BLaER1 treated with 17β-estradiol and CSF1 and Interleukin-3, amounts not matched to agents 10 nM and 100 nM (cell line): ENCODE data around the gene FOXI2.

Experiments used
- H3K27ac ChIP-seq, 11 experiments: shearing (Covaris generic); formaldehyde crosslinking; 2 replicates each; pipeline ENCODE4 v1.8.1; 2022
- H3K27me3 ChIP-seq, 11 experiments: shearing (Covaris generic); formaldehyde crosslinking; 2 replicates each; pipeline ENCODE4 v1.8.1; 2022
- H3K36me3 ChIP-seq, 11 experiments: shearing (Covaris generic); formaldehyde crosslinking; 2 replicates each; pipeline ENCODE4 v1.8.1; 2022
- H3K4me1 ChIP-seq, 10 experiments: shearing (Covaris generic); formaldehyde crosslinking; 2 replicates each; pipeline ENCODE4 v1.8.1; 2022
- H3K4me2 ChIP-seq, 11 experiments: shearing (Covaris generic); formaldehyde crosslinking; 2 replicates each; pipeline ENCODE4 v1.8.1; 2022
- H3K4me3 ChIP-seq, 10 experiments: shearing (Covaris generic); formaldehyde crosslinking; 2 replicates each; pipeline ENCODE4 v1.8.1; 2022
- H3K9ac ChIP-seq, 11 experiments: shearing (Covaris generic); formaldehyde crosslinking; 2 replicates each; pipeline ENCODE4 v1.8.1; 2022
- H3K9me3 ChIP-seq, 11 experiments: shearing (Covaris generic); formaldehyde crosslinking; replicated peaks in 1 of 11; 2 replicates each; pipeline ENCODE4 v1.8.1; 2022
- H4K20me1 ChIP-seq, 11 experiments: shearing (Covaris generic); formaldehyde crosslinking; 2 replicates each; pipeline ENCODE4 v1.8.1; 2022
- Cebpa-rat ChIP-seq, 11 experiments: shearing (Covaris generic); IDR thresholded peaks; 2 replicates each; pipeline ENCODE4 v1.8.1; 2022

The FOXI2 gene

DNA sequence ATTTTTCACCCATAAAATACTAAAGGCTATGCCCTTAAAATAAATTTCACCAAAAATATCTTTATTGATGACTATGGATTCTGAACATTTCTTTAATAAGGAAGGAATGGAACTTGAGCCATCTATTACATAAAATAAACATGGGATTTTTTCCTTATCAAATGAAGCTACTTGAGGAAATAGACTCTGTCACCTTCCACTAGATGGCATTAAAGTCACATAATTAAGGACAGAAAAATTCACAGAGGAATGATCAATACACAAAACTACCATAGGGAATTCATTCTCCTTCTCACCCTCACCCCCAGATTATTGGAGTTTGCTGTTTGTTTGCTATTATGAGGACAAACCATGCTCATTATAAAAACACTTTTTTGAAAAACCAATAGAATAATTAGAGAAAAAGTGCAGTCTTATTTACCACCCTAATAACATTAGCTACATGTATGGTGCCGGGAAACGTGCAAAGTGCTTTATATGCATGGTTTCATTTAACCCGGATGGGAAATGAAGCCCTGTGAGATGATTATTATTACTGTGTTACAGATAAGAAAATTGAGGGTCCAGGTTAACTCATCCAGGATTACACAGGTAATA lies 21.1 kb upstream of the FOXI2 start:
- H3K36me3 ChIP-seq, result no peaks in the 10 kb centered on the region
- H3K4me2 ChIP-seq, result no peak overlapping the region
- H3K27ac ChIP-seq, result no peak overlapping the region
- no peaks in the 10 kb centered on the region for H4K20me1 ChIP-seq
- no peaks in the 10 kb centered on the region for H3K27me3 ChIP-seq
- no peak for TF ChIP-seq Cebpa-rat (IDR thresholded peaks at IDR 0.05)
- H3K9ac ChIP-seq, result no peak overlapping the region
- peaks cover 0 to 3% (median 0%) of the 10 kb centered on the region in 11 experiments; a peak in 1 of 22 replicates for H3K9me3 ChIP-seq
- peaks cover 0 to 6% (median 0%) of the 10 kb centered on the region in 10 experiments; a peak in 6 of 20 replicates for H3K4me1 ChIP-seq
- no peak overlapping the region for H3K4me3 ChIP-seq

DNA sequence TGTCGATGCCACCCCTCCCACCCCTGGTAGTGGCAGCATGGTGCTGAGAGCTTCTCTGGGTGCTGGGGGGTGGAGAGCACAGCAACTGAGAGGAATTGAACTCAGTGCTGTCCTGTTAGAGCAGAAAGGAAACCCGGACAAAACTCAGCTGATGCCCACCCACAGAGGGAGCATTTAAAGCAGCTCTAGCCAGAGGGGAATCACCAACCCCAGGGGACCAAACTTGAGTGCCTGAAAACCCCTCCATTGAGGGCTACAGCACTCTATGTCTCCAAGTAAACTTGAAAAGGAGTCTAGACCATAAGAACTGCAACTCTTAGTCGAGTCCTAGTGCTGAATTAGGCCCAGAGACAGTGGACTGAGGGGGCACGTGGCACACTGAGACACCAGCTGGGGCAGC lies 16.8 kb upstream of the FOXI2 start:
- no peak overlapping the region for H3K9ac ChIP-seq
- H3K4me1 ChIP-seq, result peaks cover 0 to 6% (median 0%) of the 10 kb centered on the region in 10 experiments; a peak in 6 of 20 replicates
- H3K4me2 ChIP-seq, result peak overlapping the region in 2 of 11 experiments; percentile 5 to 26; a peak in 4 of 22 replicates
- no peaks in the 10 kb centered on the region for H3K27me3 ChIP-seq
- no peaks in the 10 kb centered on the region for H3K36me3 ChIP-seq
- no peak for TF ChIP-seq Cebpa-rat (IDR thresholded peaks at IDR 0.05)
- H4K20me1 ChIP-seq, result no peaks in the 10 kb centered on the region
- H3K9me3 ChIP-seq, result no peaks in the 10 kb centered on the region
- H3K4me3 ChIP-seq, result no peak overlapping the region
- no peak overlapping the region for H3K27ac ChIP-seq

GRCh38 chr10:127720903-127721302 lies 16.1 kb upstream of the FOXI2 start:
- H3K9me3 ChIP-seq, result no peaks in the 10 kb centered on the region
- H3K36me3 ChIP-seq, result no peaks in the 10 kb centered on the region
- no peak overlapping the region for H3K4me2 ChIP-seq
- TF ChIP-seq Cebpa-rat (IDR thresholded peaks at IDR 0.05), result no peak
- H4K20me1 ChIP-seq, result no peaks in the 10 kb centered on the region
- no peak overlapping the region for H3K9ac ChIP-seq
- no peak overlapping the region for H3K27ac ChIP-seq
- H3K4me3 ChIP-seq, result no peak overlapping the region
- no peaks in the 10 kb centered on the region for H3K27me3 ChIP-seq
- H3K4me1 ChIP-seq, result peaks cover 0 to 6% (median 0%) of the 10 kb centered on the region in 10 experiments; a peak in 6 of 20 replicates

DNA sequence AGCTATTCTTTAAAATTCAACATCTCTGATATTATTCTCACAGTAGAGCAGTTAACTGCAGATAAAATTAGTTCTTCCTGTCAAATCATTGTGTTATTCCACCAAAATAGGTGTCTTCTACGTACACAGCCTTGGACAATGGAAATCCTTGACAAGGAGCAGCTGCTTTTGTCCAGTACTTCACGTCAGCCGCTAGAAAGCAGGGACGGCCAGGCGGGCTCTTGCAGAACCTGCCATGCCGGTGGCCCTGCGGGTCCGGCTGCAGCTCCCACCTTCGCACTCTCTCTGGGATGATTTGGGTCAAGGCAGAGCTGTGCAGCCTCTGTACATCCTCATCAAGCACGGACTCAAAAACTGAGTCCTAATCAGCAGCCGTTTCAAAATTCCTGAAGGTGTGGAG lies 2.2 kb upstream of the FOXI2 start:
- Histone ChIP-seq H3K36me3 (no peaks in the 10 kb centered on the region), H3K4me2 (no peak overlapping the region), H3K9me3 (peaks cover 49 to 59% (median 56%) of the 10 kb centered on the region in 11 experiments), H3K27ac (no peak overlapping the region), H4K20me1 (no peaks in the 10 kb centered on the region), H3K9ac (no peak overlapping the region), H3K4me1 (no peaks in the 10 kb centered on the region), H3K4me3 (no peak overlapping the region), H3K27me3 (peaks cover 0 to 22% (median 18%) of the 10 kb centered on the region in 11 experiments; a peak in 15 of 22 replicates)
- no peak for TF ChIP-seq Cebpa-rat (IDR thresholded peaks at IDR 0.05)

GRCh38 chr10:127735156-127735555 lies 1.8 kb upstream of the FOXI2 start:
- no peak overlapping the region for H3K27ac ChIP-seq
- H3K9ac ChIP-seq, result no peak overlapping the region
- no peaks in the 10 kb centered on the region for H3K36me3 ChIP-seq
- no peak overlapping the region for H3K4me2 ChIP-seq
- no peaks in the 10 kb centered on the region for H3K4me1 ChIP-seq
- no peak overlapping the region for H3K4me3 ChIP-seq
- H3K9me3 ChIP-seq, result peaks cover 48 to 55% (median 53%) of the 10 kb centered on the region in 11 experiments
- no peak for TF ChIP-seq Cebpa-rat (IDR thresholded peaks at IDR 0.05)
- peaks cover 0 to 22% (median 18%) of the 10 kb centered on the region in 11 experiments; a peak in 15 of 22 replicates for H3K27me3 ChIP-seq
- H4K20me1 ChIP-seq, result no peaks in the 10 kb centered on the region

DNA sequence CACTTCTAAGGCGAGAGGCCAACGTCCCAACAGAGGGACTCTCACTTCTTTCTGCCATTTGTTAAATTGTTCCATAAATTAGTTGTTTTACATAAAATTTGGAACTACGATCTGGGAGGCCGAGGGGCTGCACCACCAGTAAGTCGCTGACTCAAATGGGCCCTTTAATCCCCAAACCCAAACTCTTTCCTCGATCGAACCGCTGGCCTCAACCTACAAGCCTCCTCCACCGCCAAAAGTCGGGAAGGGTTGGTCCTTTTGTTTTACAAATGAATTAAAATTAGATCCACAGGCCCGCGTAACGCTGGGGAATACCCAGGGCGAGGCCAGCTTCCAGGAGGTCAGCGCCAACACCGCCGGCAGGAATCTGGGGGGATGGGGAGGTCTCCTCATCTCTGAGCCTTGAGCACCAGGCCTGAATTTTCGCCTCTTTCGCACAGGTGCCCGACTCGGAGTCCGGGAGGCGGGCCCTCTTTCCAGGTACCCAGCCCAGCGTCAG lies 1.2 kb upstream of the FOXI2 start:
- H3K9ac ChIP-seq, result no peak overlapping the region
- H3K4me2 ChIP-seq, result no peak overlapping the region
- H3K4me3 ChIP-seq, result no peak overlapping the region
- H3K36me3 ChIP-seq, result no peaks in the 10 kb centered on the region
- H4K20me1 ChIP-seq, result no peaks in the 10 kb centered on the region
- H3K27ac ChIP-seq, result no peak overlapping the region
- H3K27me3 ChIP-seq, result peaks cover 0 to 22% (median 18%) of the 10 kb centered on the region in 11 experiments; a peak in 15 of 22 replicates
- H3K9me3 ChIP-seq, result peaks cover 46 to 49% (median 48%) of the 10 kb centered on the region in 11 experiments
- no peak for TF ChIP-seq Cebpa-rat (IDR thresholded peaks at IDR 0.05)
- H3K4me1 ChIP-seq, result no peaks in the 10 kb centered on the region

DNA sequence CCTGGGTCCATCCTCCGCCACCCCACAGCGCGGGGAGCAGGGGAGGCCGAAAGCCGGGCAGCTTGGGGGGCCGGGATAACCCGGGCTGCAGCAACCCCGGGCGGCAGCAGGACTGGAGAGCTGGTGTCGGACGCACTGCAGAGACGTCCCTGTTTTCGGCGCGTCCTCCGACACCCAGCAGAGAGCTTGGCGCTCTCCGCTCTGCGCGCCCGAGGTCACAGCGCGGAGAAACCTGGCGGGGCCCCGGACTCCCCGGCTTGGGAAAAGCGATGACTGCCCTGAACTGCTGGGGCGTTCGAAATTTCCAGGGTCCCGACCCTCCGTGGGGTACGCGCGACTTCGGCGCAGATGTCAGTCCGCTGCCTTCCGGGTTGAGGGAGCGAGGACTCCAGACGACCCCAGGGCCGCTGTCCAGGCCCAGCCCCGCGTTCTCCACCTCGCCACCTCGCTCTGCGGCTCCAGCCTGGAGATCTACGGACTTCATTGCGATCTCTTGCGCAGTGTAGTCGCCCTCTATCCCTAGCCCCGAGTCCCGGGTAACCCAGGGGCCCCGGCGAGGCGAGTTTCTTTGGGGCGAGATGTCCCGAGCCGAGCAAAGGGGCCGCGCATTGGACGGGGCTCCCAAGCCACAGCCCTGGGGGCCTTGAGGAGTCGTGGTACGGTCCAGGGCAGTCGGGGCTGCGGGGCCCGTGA lies 617 bp upstream of the FOXI2 start:
- H3K36me3 ChIP-seq, result no peaks in the 10 kb centered on the region
- no peaks in the 10 kb centered on the region for H4K20me1 ChIP-seq
- H3K27me3 ChIP-seq, result peaks cover 0 to 22% (median 18%) of the 10 kb centered on the region in 11 experiments; a peak in 15 of 22 replicates
- H3K4me1 ChIP-seq, result no peaks in the 10 kb centered on the region
- H3K9ac ChIP-seq, result no peak overlapping the region
- H3K9me3 ChIP-seq, result peaks cover 46 to 49% (median 48%) of the 10 kb centered on the region in 11 experiments
- TF ChIP-seq Cebpa-rat (IDR thresholded peaks at IDR 0.05), result no peak
- H3K4me3 ChIP-seq, result no peak overlapping the region; a peak in 3 of 20 replicates
- no peak overlapping the region for H3K27ac ChIP-seq
- no peak overlapping the region for H3K4me2 ChIP-seq

DNA sequence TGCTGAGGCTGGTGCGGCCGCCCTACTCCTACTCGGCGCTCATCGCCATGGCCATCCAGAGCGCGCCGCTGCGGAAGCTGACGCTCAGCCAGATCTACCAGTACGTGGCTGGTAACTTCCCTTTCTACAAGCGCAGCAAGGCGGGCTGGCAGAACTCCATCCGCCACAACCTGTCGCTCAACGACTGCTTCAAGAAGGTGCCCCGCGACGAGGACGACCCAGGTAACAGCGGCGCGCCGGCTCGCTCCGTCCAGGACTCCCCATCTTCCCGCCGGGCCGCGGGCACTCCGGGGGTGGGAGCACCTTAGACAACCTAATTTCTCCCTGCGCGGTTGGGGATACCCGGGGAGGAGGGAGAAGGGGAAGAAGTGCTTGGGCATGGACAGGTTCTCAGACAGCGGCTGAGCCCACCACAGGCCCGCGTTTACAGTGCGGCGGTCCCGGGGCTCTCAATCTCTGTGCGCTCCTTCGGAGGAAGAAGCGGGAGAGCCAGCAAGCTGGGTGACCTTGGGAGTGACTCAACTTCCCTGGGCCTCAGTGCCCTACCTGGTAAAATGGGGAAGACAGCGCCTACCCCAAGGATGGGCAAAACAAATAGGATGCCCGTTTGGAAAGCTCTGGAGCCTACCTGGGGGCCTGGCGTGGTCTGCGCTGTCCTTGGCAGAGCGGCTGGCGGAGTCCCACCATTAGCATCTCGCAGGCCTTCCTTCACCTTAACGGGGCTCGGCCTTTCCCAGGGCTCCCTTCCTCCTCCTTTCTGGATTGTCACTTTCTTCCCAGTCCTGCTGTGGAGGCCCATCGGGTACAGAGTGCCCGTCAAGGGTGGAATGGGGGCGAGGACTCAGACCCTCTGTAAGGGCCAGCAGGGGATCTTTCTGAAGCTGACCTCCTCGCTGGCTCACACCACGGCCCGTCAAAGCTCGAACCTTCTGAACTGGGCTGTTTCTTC lies 852 bp downstream of the FOXI2 start:
- no peak for TF ChIP-seq Cebpa-rat (IDR thresholded peaks at IDR 0.05)
- no peak overlapping the region for H3K27ac ChIP-seq
- H3K4me2 ChIP-seq, result no peak overlapping the region
- H3K4me1 ChIP-seq, result no peaks in the 10 kb centered on the region
- H3K36me3 ChIP-seq, result no peaks in the 10 kb centered on the region
- peaks cover 46 to 49% (median 48%) of the 10 kb centered on the region in 11 experiments for H3K9me3 ChIP-seq
- H3K27me3 ChIP-seq, result peaks cover 0 to 22% (median 18%) of the 10 kb centered on the region in 11 experiments; a peak in 15 of 22 replicates
- no peak overlapping the region for H3K9ac ChIP-seq
- no peaks in the 10 kb centered on the region for H4K20me1 ChIP-seq
- no peak overlapping the region; a peak in 1 of 20 replicates for H3K4me3 ChIP-seq
